NCI-H2196 (cell line): Measurements from ENCODE around the gene HDAC9.
"Not testable (repeated sequence)": the region's sequence is repeated elsewhere in the genome, so short reads cannot be mapped to it uniquely, and the experiment has no call there.

Experiments
- DNase-seq: peaks from one replicate; lab custom pipeline; 2025; ENCODE audit not compliant: unreplicated experiment; lab: John Stamatoyannopoulos, UW

Gene HDAC9

GRCh38 chr7:18702071-18702829, 206.7 kb downstream of the HDAC9 start:
- DNase-seq, result no peak

- DNase-seq, result no peak
Measured at GRCh38 chr7:18703685-18704084, 208.1 kb downstream of the HDAC9 start.

GRCh38 chr7:18706670-18707069, 211.1 kb downstream of the HDAC9 start:
- no peak for DNase-seq

- no peak for DNase-seq
Measured at GRCh38 chr7:18708204-18708603, 212.7 kb downstream of the HDAC9 start.

GRCh38 chr7:18715988-18716387, 220.4 kb downstream of the HDAC9 start:
- no peak for DNase-seq

GRCh38 chr7:18721429-18721828, 225.9 kb downstream of the HDAC9 start:
- DNase-seq, result no peak

- no peak for DNase-seq
Measured at GRCh38 chr7:18724318-18724717, 228.8 kb downstream of the HDAC9 start.

- DNase-seq, result no peak
Measured at GRCh38 chr7:18727115-18727870, 231.7 kb downstream of the HDAC9 start.

GRCh38 chr7:18736012-18736411, 240.5 kb downstream of the HDAC9 start:
- not testable (repeated sequence) for DNase-seq

GRCh38 chr7:18740579-18740988, 245.0 kb downstream of the HDAC9 start:
- no peak for DNase-seq

GRCh38 chr7:18753972-18754610, 258.5 kb downstream of the HDAC9 start:
- no peak for DNase-seq

GRCh38 chr7:18754766-18755165, 259.2 kb downstream of the HDAC9 start:
- no peak for DNase-seq

- DNase-seq, result no peak
Measured at GRCh38 chr7:18755793-18756192, 260.2 kb downstream of the HDAC9 start.

- DNase-seq, result no peak
Measured at GRCh38 chr7:18756378-18757050, 261.0 kb downstream of the HDAC9 start.

- no peak for DNase-seq
Measured at GRCh38 chr7:18760046-18760445, 264.5 kb downstream of the HDAC9 start.

- no peak for DNase-seq
Measured at GRCh38 chr7:18760631-18761445, 265.3 kb downstream of the HDAC9 start.

- no peak for DNase-seq
Measured at GRCh38 chr7:18762189-18762588, 266.6 kb downstream of the HDAC9 start.

- no peak for DNase-seq
Measured at GRCh38 chr7:18768256-18768655, 272.7 kb downstream of the HDAC9 start.

GRCh38 chr7:18770154-18770811, 274.7 kb downstream of the HDAC9 start:
- DNase-seq, result no peak

GRCh38 chr7:18770822-18771221, 275.3 kb downstream of the HDAC9 start:
- DNase-seq, result no peak
